ENCODE measurements around the gene ZNF835. TPM values are rescaled to one million over a fixed set of nuclear protein-coding genes. Genes with fewer than 3 reads are reported as not detected.

ZNF835 gene
- total RNA-seq, 1 donor from 2014 or later, result 4.9 TPM

GRCh38 chr19:56623006-56623405, 48.6 kb downstream of the ZNF835 start:
- Histone ChIP-seq H3K9me3 (replicated peaks) (peaks cover 92% of the 10 kb centered on the region), H3K27me3 (ENCODE audit: low read depth) (no peaks in the 10 kb centered on the region), H3K4me3 (no peak overlapping the region), H3K36me3 (peaks cover 76% of the 10 kb centered on the region), H3K4me1 (no peaks in the 10 kb centered on the region), H3K27ac (replicated peaks) (no peak overlapping the region)
- TF ChIP-seq CTCF (IDR thresholded peaks at IDR 0.05; ENCODE audit: borderline replicate concordance), result no peak
- no peak for DNase-seq
- intact Hi-C loops (cut with micrococcal nuclease), result no loop called here

- intact Hi-C loops (cut with micrococcal nuclease), result no loop called here
- no peak for DNase-seq
- no peak for TF ChIP-seq CTCF (IDR thresholded peaks at IDR 0.05; ENCODE audit: borderline replicate concordance)
- Histone ChIP-seq H3K27ac (replicated peaks) (no peak overlapping the region), H3K4me1 (no peaks in the 10 kb centered on the region), H3K4me3 (no peak overlapping the region), H3K27me3 (ENCODE audit: low read depth) (no peaks in the 10 kb centered on the region), H3K36me3 (peaks cover 81% of the 10 kb centered on the region), H3K9me3 (replicated peaks) (peaks cover 90% of the 10 kb centered on the region)
These were observed 49.2 kb downstream of the ZNF835 start for GRCh38 chr19:56622374-56622773.

- no peak for TF ChIP-seq CTCF (IDR thresholded peaks at IDR 0.05; ENCODE audit: borderline replicate concordance)
- no peak for DNase-seq
- Histone ChIP-seq H3K4me3 (no peak overlapping the region), H3K27ac (replicated peaks) (no peak overlapping the region), H3K36me3 (peaks cover 82% of the 10 kb centered on the region), H3K9me3 (replicated peaks) (peaks cover 93% of the 10 kb centered on the region), H3K4me1 (no peaks in the 10 kb centered on the region), H3K27me3 (ENCODE audit: low read depth) (no peaks in the 10 kb centered on the region)
- intact Hi-C loops (cut with micrococcal nuclease), result no loop called here
These were observed 52.4 kb downstream of the ZNF835 start for GRCh38 chr19:56619121-56619520.

- H3K4me1 ChIP-seq, result no peaks in the 10 kb centered on the region
- DNase-seq, result no peak
- H3K4me3 ChIP-seq, result no peak overlapping the region
- no peaks in the 10 kb centered on the region for H3K27me3 ChIP-seq (ENCODE audit: low read depth)
- TF ChIP-seq CTCF (IDR thresholded peaks at IDR 0.05; ENCODE audit: borderline replicate concordance), result no peak
- peaks cover 97% of the 10 kb centered on the region for H3K9me3 ChIP-seq (replicated peaks)
- H3K36me3 ChIP-seq, result peaks cover 82% of the 10 kb centered on the region
- intact Hi-C loops (cut with micrococcal nuclease), result no loop called here
- no peak overlapping the region for H3K27ac ChIP-seq (replicated peaks)
These were observed 54.0 kb downstream of the ZNF835 start for GRCh38 chr19:56617531-56617930.

GRCh38 chr19:56613639-56614038, 57.9 kb downstream of the ZNF835 start:
- TF ChIP-seq CTCF (IDR thresholded peaks at IDR 0.05; ENCODE audit: borderline replicate concordance), result no peak
- peaks cover 5% of the 10 kb centered on the region for H3K4me1 ChIP-seq
- no peaks in the 10 kb centered on the region for H3K27me3 ChIP-seq (ENCODE audit: low read depth)
- peaks cover 74% of the 10 kb centered on the region for H3K36me3 ChIP-seq
- peaks cover 90% of the 10 kb centered on the region for H3K9me3 ChIP-seq (replicated peaks)
- no peak overlapping the region for H3K27ac ChIP-seq (replicated peaks)
- no peak overlapping the region for H3K4me3 ChIP-seq
- intact Hi-C loops (cut with micrococcal nuclease), result no loop called here
- no peak for DNase-seq

- Histone ChIP-seq H3K27me3 (ENCODE audit: low read depth) (no peaks in the 10 kb centered on the region), H3K4me3 (no peak overlapping the region), H3K36me3 (peaks cover 68% of the 10 kb centered on the region), H3K4me1 (peaks cover 7% of the 10 kb centered on the region), H3K9me3 (replicated peaks) (peaks cover 90% of the 10 kb centered on the region), H3K27ac (replicated peaks) (no peak overlapping the region)
- TF ChIP-seq CTCF (IDR thresholded peaks at IDR 0.05; ENCODE audit: borderline replicate concordance), result no peak
- intact Hi-C loops (cut with micrococcal nuclease), result no loop called here
- DNase-seq, result no peak
These were observed 58.8 kb downstream of the ZNF835 start for GRCh38 chr19:56612737-56613136.
